Activated naive CD8-positive, alpha-beta T cell treated with anti-CD3 and anti-CD28 coated beads, Interleukin-2, amount 50 U/mL, for 24 hours (primary cell): Measurements from ENCODE around the gene HS6ST2.

Source experiments
- ATAC-seq: fragments of 150-1000 bp; cut with Tn5 transposase; one replicate; pipeline ENCODE4 v1.10.0; 2021
- DNase-seq: peaks from one replicate; pipeline ENCODE4 v3.0.0; 2021
- H3K27ac Mint-ChIP-seq: one replicate; pipeline ENCODE4 v1.8.0; 2021; ENCODE audit warnings: mild to moderate bottlenecking, mixed read lengths
- H3K27me3 Mint-ChIP-seq: one replicate; pipeline ENCODE4 v1.8.0; 2021; ENCODE audit warnings: mixed read lengths
- H3K36me3 Mint-ChIP-seq: one replicate; pipeline ENCODE4 v1.8.0; 2021; ENCODE audit warnings: low read depth, mixed read lengths
- H3K4me1 Mint-ChIP-seq: one replicate; pipeline ENCODE4 v1.8.0; 2021; ENCODE audit warnings: mixed read lengths
- H3K4me3 Mint-ChIP-seq: one replicate; pipeline ENCODE4 v1.8.0; 2021; ENCODE audit warnings: mild to moderate bottlenecking, moderate library complexity, mixed read lengths
- H3K9me3 Mint-ChIP-seq: one replicate; pipeline ENCODE4 v1.8.0; 2021; ENCODE audit warnings: mixed read lengths

HS6ST2 gene

DNA sequence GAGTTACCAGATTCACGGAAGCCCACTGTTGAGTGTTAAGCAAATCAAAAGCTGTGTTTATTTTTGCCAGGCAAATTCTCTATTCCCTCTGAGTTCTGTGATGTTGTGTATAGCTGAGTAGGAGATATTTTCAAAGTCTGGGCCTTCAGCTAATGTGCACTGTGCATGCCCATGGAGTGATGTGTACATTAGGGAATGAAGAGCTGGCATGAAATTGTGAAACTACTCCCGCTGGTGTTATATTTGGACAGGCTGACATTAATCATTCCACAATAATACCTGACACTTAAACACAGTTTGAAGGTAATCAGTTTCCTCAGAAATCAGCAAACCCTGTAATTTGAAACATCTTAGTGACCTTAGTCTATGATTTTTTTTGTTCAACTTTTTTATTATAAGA is 381.5 kb downstream of the HS6ST2 start:
- peaks cover 3% of the 10 kb centered on the region for H3K4me1 Mint-ChIP-seq
- ATAC-seq = no peak
- H3K4me3 Mint-ChIP-seq = no peak overlapping the region
- no peak for DNase-seq
- no peaks in the 10 kb centered on the region for H3K36me3 Mint-ChIP-seq
- H3K27ac Mint-ChIP-seq = no peak overlapping the region
- no peaks in the 10 kb centered on the region for H3K27me3 Mint-ChIP-seq
- H3K9me3 Mint-ChIP-seq = no peaks in the 10 kb centered on the region
